ENCODE results near the gene ATP5IF1. TPM values are rescaled to one million over a fixed set of nuclear protein-coding genes. Genes with fewer than 3 reads are reported as not detected.

The ATP5IF1 gene
- 401 and 607 TPM in 2 replicates for total RNA-seq

GRCh38 chr1:28235755-28236655, at the start of gene ATP5IF1:
ATP5IF1 (plus strand) TSS chr1:28236124; CDS start chr1:28236184, 60 bp downstream.

GRCh38 chr1:28232558-28233263, 3.2 kb upstream of the ATP5IF1 start, which contains the start of gene DNAJC8:
DNAJC8 (minus strand) TSS chr1:28233029; CDS start chr1:28232998, 31 bp downstream.

GRCh38 chr1:28259252-28259933, 23.5 kb downstream of the ATP5IF1 start, which contains the start of gene SESN2:
SESN2 (plus strand) TSS chr1:28259518; CDS start chr1:28259848, 330 bp downstream.

Other genes with a start within 250 kb of the ATP5IF1 start
- 11.2 and 19.0 TPM in 2 replicates for gene EYA3, start 147.5 kb upstream of the ATP5IF1 start, total RNA-seq
- gene PTAFR, start 59.4 kb upstream of the ATP5IF1 start, total RNA-seq: 7.2 and 13.1 TPM in 2 replicates
- 56.1 and 61.7 TPM in 2 replicates for gene DNAJC8, start 3.1 kb upstream of the ATP5IF1 start, total RNA-seq
- gene SESN2, start 23.4 kb downstream of the ATP5IF1 start, total RNA-seq: 21.8 and 26.8 TPM in 2 replicates
- gene MED18, start 92.9 kb downstream of the ATP5IF1 start, total RNA-seq: 14.4 and 16.6 TPM in 2 replicates
- 18.1 and 18.2 TPM in 2 replicates for gene PHACTR4, start 133.6 kb downstream of the ATP5IF1 start, total RNA-seq

Data from airway epithelial cell (primary cell).